ENCODE data around the gene TARBP2.
A peak's percentile ranks its signal among the peaks of the same experiment; 100 is the strongest.
"Not testable (repeated sequence)": the region's sequence is repeated elsewhere in the genome, so short reads cannot be mapped to it uniquely, and the experiment has no call there.

The TARBP2 gene

DNA sequence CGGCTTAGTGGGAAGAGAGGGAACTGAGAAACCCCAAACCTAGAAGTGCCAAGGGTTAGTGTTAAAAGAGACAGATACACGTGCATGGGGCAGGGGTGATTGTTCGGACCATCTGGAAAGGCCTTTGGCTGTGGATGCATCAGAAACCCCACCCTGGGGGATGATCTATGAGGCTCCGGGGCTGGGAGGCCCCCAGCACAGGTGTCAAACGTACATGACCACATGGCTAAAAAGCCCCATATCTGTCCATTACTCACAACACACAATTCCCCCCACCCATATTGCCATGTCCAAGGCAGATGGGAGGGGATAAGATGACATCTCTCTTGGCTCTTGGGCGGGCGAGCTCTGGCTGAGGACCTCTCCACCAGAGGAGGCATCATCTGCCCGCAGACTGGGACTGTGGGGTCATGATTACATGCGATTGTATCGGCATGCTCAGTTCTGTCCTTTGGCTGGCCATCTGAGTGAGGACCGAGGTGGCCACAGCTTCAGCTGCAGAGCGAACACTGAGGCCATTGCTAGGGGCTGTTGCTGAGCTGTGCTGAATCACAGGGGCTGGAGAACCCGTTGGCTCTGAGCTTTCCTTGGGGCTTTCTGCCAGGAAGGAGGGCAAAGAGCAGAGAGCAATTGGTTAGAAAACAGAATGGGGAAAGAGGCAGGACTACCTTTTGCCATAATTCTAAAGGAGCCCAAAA is 15.8 kb downstream of the TARBP2 start:
- DNase-seq: no peak

DNA sequence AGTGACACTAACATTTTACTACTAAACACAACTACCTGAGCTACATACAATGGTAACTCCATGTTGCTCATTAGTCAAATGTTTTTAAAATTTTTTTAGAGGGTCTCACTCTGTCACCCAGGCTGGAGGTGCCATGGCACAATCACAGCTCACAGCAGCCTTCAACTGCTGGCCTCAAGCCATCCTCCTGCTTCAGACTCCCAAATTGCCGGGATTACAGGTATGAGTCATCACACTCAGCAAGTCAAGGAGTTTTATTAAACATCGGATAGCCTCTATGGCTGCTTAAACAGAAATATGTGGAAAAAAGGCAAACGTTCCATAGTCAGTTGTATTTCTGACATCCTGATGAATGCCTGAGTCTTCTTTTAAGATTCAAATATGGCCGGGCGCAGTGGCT is 17.3 kb downstream of the TARBP2 start:
- DNase-seq: no peak

DNA sequence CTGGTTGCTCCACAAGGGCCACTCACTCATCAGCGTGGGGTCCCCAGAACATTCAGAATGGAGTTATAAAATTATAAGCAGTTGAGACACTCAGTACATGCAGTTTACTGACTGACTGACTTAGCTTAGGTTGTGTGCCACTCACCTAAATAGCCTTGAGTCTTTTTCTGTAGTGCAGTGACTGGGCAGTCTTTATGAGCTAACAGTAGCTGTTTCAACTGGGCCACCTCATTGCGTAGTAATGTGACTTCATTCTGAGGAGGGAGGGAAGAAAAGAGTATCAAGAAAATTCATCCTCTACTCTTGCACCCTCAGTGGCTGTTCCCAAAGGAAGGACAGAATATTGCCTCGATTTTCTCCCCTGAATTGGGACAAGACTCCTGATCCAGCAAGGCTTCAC is 22.0 kb downstream of the TARBP2 start:
- no peak for DNase-seq

DNA sequence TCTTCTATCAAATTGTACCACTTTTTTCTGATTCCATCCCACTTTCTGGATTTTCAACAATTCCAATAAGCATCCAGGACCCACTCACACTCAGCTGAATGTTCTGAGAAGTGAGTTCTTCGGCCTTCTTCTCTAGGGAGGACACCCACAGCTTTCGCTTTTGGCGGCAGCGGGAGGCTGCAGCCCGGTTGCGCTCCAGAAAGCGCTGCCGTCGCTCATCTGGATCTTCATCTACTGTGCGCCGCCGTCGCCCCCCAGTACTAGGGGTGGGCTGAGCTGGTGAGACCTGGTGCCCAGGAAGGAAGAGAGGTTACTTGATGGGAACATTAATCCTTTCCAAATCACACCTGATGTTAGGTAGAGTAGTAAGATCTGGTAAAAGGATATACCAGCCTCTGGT is 23.4 kb downstream of the TARBP2 start:
- no peak for DNase-seq

DNA sequence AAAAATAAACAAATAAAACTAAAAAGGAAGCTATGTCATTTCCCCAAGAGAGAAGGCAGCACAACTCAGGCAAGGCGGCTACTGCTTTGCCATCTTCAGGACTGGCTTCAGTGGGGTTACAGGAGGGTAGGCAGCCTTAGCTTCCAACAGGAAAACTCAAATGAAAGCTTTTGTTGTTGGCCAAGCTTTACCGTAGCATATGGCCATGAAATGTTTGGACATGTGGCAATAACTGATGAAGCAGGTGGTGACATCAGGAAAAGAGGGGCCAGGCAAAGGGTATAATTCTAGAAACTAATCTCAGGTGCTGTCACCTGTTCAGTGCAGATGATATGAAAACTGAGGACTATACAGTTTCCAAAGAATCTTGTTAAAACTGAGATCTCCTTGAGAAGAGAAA is 29.0 kb downstream of the TARBP2 start:
- DNase-seq: no peak

DNA sequence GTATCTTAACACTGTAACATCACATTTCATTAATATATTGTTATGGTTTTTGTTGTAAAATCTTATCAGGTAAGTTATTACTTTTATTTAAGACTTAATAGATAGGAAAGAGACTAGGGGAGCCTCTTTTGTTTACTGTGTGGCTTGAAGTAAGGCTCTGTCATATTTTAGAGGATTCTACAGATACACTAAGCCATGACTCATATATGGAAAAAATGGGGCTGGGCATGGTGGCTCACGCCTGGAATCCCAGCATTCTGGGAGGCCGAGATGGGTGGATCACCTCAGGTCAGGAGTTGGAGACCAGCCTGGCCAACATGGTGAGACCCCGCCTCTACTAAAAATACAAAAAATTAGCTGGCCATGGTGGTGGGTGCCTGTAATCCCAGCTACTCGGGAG is 29.8 kb downstream of the TARBP2 start:
- DNase-seq: no peak

DNA sequence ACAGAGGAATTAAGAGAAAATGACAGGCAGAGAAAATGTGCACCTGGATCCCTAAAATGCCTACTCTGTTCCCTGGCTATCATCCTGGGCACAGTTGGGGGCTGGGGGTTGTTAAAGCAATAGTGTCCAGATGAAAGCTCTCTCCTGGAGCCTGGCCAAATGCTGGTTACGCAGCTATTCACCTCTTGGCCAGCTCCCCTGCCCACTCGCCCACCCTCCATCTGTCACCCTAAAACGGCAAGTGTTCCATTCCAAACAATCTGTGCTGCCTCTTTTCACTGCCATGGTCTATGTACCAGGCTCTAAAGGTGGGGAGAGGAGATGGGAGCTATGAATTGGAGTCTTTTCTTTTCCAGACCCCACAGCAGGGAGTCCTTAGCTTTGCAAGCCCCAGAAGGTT is 30.9 kb downstream of the TARBP2 start:
- DNase-seq: no peak

DNA sequence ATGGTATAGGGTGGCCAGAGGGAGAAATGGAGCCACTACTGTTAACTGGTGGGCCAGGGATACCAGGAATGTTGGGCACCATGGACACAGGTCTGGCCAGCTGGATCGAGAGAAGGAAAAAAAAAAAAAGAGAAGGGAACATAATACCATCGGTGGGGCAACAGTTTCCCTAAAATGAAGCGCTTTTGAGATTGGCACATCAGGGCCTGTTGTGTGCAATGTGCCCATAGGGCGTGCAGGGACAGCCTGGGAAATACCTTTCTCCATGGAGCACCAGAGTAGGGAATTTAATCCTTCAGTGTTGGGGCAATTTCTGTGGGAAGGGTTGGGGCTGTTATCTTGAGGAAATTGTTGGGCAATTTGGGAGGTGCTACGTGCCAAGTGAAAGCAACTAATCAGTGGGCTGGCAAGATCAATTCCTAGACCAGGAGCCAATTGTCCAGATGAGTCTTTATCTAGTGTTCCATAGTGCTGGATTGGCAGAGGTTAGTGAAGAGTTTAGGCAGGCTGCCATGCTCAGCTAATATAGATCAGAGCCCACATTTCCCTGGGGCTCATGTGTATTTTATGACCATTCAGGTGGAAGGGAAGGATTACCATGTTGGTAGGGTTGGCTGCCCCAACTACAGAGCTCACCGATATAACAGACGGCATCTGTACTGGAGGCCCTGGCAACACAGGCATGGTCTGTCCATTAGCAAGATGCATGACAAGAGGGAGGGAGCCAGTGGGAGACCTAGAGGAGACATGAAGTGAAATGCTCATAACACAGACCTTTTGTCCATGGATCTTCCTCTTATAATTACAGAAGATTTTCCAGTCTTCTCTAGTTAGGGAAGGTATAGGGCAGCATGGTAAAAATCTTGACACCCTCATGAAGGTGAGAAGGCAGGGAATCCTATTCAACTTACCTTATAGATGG is 31.7 kb downstream of the TARBP2 start:
- DNase-seq: no peak

DNA sequence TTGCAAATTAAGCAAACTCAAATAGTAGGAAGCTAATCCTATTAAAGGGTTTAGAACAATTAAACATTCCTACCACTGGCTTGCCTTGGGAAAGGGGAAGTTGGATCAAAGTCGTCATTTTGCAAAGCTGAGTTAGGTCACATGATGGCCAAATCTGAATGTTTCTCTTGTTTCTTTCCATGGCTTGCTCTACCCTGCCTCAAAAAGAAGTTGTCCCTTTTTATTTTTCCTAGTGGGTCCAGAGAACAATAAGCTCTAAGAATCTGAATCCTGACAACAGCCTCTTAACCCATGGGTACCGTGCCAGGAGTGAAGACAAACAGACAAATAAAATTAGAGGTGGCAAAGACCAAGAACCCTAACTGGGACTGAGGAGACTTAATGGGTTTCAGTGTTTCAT is 32.4 kb downstream of the TARBP2 start:
- no peak for DNase-seq

DNA sequence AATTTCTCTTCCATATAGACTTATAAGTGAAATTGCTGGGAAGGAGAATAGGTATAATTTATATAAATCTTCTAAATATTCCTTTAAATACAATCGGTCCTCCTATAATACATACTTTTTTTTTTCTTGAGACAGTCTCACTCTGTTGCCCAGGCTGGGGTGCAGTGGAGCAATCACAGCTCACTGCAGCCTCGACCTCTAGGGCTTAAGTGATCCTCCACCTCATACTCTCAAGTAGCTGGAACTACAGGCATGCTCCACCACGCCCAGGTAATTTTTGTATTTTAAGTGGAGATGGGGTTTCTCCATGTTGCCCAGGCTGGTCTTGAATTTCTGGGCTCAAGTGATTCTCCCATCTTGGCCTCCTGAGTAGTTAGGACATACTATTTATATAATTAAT is 35.9 kb downstream of the TARBP2 start:
- no peak for DNase-seq

DNA sequence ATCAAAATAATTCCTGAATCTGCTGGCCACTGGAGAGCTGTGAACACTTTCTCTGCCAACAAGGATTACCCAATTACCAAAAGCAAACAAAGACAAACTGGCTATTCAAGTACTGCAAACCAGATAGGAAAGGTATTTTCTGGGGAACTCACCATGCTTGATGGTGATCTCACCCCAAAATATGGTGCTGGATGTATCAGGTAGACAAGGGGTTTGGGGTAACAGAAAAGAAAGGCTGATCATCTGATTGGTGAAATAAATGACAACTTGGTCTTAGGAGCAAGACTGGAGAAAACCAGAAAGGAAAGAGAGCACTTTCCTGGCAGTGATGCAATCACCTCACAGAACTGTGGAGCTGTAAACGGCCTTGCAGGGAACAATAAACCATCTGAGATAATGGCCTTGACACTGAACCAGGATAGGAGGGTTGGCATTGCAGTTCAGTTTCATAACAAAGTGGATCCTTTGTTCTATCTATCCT is 37.2 kb downstream of the TARBP2 start:
- DNase-seq: no peak

DNA sequence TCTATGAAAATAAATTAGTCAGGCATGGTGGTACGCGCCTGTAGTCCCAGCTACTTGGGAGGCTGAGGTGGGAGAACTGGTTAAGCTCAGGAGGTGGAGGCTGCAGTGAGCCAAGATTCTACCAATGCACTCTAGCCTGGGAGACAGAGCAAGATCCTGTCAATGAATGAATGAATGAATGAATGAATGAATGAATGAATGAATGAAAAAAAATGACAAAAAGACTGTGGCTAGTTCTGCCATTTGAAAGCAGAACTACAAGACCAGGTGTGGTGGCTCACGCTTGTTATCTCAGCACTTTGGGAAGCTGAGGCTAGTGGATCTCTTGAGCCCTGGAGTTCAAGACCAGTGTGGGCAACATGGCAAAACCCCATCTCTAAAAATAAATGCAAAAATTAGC is 38.4 kb downstream of the TARBP2 start:
- no peak for DNase-seq

DNA sequence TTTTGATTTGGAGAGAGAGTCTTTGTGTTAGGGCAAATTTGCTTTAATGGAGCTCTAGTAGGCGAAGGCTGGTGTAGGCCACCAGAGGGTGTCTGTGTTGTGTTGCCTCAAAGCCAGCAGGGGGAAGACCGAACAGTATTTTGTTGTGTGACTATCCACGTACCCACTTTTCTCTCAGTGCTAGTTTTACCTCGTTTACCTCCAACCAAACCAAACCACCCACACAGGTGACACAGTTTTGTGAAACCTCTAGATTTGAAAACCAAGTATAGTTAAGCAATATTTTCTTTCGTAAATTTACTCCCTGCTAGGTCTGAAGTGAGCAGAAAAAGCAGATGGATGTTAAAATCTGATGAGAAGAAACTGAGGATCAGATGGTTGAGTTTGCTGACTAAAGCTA is 42.5 kb downstream of the TARBP2 start:
- peak; percentile 28 for DNase-seq

DNA sequence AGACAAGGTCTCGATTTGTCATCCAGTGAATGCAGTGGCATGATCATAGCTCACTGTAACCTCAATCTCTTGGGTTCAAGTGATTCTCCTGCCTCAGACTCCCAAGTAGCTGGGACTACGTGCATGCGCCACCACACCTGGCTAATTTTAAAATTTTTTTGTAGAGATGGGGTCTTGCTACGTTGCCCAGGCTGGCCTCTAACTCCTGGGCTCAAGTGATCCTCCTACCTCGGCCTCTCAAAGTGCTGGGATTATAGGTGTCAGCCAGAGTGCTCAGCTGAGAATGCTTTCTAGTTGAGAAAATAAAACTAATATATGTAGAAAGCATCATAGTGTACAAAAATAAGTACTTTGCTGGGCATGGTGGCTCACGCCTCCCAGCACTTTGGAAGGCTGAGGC is 47.3 kb downstream of the TARBP2 start:
- not testable (repeated sequence) for DNase-seq

DNA sequence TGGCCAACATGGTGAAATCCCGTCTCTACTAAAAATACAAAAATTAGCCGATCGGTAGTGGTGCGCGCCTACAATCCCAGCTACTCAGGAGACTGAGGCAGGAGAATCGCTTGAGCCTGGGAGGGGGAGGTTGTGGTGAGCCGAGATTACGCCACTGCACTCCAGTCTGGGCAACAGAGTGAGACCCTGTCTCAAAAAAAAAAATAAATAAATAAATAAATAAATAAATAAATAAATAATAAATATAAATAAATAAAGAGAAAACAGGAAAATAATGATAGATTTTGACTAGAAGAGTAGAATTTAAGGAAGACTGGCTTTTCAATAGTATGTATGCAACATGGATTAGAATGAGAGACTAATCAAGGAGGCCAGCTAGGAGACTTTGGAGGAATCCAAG is 49.0 kb downstream of the TARBP2 start:
- DNase-seq: not testable (repeated sequence)

DNA sequence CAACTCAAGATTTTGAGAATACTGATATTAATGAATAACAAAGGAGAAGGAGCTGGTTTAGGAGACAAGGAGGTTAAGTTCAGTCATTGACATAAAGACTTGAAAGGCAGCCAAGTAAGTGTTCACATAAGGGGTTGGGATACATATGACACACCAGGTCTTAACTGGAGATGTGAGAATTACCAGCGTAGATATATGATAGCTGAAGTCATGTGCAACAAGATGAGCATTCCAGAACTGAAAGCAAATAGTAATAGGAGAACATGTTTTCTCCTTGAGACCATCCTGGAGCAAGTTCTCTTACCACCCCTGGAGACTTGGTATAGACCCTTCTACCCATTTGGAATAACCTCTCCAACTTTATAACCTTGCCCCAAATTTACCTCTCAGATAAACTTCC is 49.5 kb downstream of the TARBP2 start:
- no peak for DNase-seq

DNA sequence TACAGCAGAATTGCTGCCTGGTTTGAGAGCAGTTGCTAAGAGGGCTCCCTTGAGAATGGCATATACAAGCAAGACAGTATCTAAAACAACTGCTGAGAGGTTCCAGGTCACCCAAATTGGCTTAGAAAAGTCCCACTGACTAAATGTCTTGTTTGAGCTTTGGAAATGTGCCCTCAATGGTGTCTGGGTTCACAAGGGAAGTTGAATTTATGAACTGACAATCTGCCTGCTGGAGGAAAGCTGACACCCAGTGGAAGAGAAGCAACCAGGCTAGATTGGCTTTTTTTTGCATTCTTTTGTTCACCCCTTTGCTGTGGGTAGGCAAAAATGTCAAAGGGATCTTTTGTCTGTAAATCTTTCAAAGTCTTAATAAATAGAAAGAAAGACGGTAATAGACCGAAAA is 50.8 kb downstream of the TARBP2 start:
- no peak for DNase-seq

DNA sequence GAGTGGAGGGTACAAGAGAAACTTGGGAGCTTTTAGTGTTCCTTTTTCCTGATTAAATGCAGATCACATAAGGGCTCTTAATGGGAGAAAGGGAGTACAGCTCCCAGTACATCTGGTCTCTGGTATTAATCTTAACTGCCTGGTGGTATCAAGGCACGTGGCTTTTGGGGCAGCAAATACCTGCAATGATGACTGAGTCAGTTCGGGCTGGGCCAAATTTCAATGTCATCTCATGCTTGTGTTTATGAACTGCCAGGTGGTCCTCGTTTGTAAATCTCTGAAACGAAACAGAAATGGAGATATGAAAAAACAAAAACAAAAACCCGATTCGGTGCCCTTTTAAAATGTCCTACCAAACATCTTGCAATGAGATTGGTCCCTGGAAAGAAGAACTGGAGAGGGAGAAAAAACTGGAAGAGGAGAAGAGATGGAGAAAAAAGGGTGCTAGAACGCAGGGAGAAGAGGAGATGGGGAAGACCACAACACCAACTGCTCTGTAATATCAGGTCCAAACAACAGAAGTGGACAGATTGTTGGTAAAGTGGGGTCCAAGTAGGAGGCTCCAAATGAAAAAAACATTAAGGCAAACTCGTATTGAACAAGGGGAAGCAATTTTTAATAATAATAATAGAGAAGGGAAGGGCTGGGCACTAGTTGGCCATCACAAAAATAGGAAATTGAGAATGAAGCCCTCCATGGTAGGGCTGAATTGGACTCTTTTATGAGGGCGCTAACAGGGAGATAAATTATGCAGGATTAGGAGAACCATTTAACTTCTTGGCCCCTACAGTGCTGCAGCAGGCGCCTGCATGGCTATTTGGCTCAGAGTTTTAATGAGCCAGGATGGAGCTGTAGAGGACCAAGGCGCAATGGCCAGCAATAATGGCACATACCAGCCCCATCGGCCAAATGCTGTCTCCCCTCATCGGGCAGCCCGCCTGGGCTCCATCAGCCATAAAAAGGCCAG is 51.6 kb downstream of the TARBP2 start:
- DNase-seq: no peak
